Adrenal gland (tissue), 5 donors: Measurements from ENCODE around the gene C1QTNF8.

Experiments
- CTCF ChIP-seq, 6 experiments: fragments of 450-650 bp in 4 of 6; fragments of 200-600 bp in 2 of 6; sonication (generic) in 1 of 6; IDR thresholded peaks; 1 replicate in 5 of 6; 2 replicates in 1 of 6; pipeline versions ENCODE4 v1.5.1 to v1.8.0; 2016 to 2021; ENCODE audit warnings: antibody characterized with exemption in 6 of 6, mild to moderate bottlenecking in 2 of 6, moderate library complexity in 1 of 6
- POLR2A ChIP-seq, 2 donors: fragments of 450-650 bp; IDR thresholded peaks; one replicate each; pipeline ENCODE4 v1.6.1; 2017; ENCODE audit warnings: antibody characterized with exemption in 2 of 2, mild to moderate bottlenecking in 2 of 2, moderate library complexity in 1 of 2
- donor health status: DM: no; HTN: no; CAD: no.

GRCh38 chr16:1058216-1058615, 37.8 kb downstream of the C1QTNF8 start:
- TF ChIP-seq CTCF (IDR thresholded peaks at IDR 0.05) (no peak), POLR2A (IDR thresholded peaks at IDR 0.05) (no peak)
